GM19239 (cell line): ENCODE measurements around the gene GARIN6.
"Not testable (repeated sequence)": the region's sequence is repeated elsewhere in the genome, so short reads cannot be mapped to it uniquely, and the experiment has no call there.

ENCODE experiments used
- DNase-seq: peaks from one replicate; pipeline ENCODE4 v3.0.0; 2011; ENCODE audit warnings: low spot score; ENCODE audit not compliant: insufficient read length
- FAIRE-seq: peaks from 2 replicates; lab custom pipeline; 2011; peaks lifted over from hg19 to GRCh38; lab: Jason Lieb, UNC

GARIN6 gene

DNA sequence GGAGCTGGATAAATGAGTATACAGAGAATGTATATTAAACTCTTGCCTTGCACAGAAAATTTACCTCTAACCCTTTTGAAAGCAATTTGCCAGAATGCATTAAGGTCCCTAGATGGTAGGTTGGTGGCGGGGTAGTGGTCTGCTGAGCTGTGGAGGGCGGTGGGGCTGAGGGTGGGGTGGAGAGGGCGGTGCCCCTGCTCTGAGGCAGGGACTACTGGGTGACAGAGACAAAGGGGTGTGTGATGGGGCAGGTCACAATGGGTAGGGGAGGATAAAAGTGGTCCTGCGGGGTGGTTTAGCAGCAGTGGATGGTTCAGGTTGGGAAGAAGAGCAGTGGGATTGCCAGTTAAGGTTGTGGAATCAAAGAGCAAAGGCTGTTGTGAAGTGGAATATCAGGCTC lies at the start of gene GARIN6:
GARIN6 (plus strand) TSS at position 301 of the 400 bp plus-strand sequence. CDS start 422 bp downstream, outside the sequence.
- FAIRE-seq (no peak), DNase-seq (no peak)

DNA sequence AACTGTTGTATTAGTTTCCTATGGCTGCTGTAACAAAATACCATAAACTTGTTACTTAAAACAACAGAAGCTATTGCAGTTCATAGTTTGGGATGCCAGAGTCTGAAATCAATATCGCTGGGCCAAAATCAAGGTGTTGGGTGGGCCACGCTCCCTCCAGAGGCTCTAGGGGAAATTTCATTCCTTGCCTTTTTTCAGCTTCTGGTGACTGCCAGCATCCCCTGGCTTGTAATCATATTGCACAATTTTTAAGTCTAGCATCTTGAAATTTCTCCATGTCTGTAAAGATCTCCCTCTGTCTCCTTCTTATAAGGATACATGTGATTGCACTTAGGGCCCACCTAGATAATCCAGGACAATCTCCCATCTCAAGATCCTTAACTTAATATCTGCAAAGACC lies 48.8 kb upstream of the GARIN6 start:
- DNase-seq (no peak), FAIRE-seq (no peak)

DNA sequence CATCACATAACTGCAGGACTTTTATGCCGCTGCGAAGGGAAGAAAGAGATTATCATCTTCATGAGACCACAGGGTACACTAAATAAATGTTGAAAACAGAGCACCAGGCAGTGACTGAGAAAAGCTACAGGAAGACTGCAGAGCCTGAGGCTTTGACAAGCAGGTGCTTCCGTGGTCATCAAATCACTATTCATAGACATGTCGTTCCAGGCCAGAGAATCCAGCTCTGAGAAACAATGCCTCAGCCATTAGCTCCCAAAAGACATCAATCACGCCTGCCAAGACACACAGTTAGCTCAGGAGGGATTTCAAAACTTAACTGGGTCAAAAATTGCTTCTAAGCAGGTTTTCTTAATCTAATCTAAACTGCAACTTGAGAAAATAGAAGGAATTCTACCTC lies 47.2 kb upstream of the GARIN6 start:
- FAIRE-seq = peak; percentile 84
- peak; percentile 5 for DNase-seq

DNA sequence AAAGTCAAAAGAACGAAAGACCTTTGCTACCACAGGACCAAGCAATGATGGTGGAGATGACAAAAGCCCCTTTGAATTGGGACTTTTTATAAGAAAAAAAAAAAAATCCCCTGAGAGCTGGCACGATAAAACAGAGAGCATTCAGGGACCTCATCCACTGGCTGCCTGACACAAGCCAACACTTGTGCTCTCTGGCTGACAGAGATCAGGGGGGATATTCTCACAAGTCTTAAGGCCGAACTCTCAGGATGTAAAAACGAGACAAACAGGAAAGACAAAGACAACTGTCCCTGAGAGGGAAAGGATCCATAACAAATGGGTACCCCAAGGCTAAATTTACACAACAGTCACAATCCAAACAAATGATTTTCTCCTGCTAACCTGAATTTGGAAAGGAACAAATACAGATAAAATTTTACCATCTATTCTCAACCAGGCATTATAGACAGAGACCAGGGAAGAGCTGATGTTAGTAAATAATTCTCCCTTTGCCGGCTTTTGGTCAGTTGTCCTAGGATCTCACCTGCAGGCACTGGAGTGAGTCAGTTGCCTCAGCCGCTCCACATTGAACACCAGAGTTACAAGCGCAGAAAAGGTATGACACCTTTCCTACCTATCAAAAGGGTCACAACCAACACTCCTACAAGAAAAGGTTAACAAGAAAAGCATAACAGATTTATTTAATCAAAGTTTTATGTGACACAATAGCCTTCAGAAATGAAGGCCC lies 37.9 kb upstream of the GARIN6 start:
- DNase-seq (no peak), FAIRE-seq (no peak)

DNA sequence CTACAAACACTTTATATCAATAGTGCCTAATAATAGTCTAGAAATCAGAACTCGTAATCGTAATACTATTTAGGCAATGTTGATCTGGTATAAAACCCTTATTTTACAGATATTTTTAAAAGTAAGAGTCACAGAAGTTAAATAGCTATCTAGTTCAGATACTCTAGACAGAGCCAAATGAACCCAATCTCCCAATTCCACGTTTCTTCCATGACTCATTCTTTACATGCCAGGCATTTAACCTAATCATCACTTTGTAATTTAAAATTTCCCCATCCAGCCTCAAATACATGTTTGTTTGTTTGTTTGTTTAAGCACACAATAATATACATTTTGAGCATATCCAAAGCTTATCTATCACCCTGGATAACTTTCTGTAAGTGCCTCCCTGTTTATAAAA lies 36.4 kb upstream of the GARIN6 start:
- FAIRE-seq (no peak), DNase-seq (no peak)

DNA sequence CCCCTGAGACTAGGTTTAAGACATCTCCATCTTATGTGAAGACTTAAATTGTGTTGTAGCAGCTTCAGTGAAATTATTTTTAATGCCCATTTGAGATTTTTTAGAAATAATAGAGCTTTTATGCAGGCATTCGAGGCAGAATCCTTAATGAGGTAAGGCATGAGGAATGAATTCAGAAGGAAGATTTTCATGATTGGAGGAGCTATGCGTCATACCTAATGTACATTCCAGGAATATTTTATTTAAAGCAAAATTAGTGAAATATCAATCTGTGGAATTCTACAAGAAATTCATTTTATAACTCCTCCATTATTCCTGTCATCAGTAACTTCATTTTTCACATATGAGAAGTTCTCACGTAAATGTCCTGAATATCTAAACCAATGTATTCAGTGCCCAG lies 36.0 kb upstream of the GARIN6 start:
- no peak for FAIRE-seq
- no peak for DNase-seq

DNA sequence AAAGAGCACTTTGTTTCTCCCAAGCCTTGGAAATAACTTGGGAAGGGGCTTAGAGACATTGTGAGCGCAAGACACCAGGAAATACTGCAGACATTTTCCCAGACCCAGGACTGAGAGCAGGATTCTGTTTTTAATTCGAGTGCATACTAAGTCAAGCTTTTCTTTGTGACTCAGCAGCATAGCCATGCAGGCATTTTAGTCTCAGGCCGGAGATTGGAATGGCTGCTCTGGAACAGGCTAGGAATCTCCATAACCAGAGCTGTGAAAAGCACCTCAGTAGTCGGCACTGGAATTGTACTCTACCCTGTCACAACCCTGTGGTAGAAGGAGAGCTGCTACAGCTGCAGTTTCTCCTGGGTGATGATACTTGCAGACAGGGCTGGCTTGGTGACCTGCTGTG lies 28.9 kb upstream of the GARIN6 start:
- FAIRE-seq = no peak
- no peak for DNase-seq

DNA sequence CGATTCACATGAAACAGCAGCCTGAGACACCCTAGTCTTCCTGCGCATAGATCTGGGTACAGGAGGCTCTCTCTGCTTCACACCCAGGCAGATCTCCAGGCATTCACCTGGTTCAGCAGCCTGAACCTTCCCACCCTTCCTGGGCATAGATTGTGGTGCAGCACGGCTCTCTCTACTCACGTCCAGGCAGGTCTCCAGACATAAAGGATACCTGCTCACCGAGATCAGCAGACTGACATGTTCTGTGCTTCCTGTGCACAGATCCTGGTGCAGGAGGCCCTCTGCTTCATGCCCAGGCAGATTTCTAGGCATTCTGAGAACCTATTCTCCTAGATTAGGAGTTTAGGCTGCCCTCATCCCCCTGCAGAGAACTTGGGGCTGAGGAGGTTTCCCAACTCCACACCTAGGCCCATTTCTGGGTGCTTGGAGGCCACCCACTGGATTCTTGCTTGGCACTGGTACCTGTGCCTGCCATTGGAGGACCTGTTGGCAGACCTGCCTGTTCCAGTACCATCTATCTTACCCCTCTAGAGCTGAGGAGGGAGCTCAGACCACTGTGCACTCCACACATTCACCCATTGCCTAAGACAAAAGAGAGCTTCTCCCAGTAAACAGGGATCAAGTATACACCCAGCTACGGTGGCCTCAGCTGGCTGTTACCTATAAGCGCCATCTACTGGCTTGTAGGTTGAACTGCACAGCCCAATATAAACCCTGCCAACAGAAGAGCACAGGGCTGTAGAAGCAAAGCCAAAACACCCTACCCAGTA lies 28.0 kb upstream of the GARIN6 start:
- peak; percentile 81 for FAIRE-seq
- DNase-seq = no peak

DNA sequence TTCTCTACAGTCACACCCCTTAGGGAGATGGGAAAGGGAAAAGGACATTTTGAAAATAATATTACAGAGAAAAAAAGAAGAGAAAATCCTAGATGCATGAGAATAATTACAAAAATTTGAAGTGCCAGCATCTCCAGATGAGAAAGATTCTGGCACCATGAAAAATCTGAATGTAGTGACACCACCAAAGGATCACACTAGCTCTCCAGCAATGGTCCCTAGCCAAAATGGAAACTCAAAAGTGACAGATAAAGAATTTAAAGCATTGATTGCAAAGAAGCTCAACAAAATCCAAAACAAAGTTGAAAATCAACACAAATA lies 27.4 kb upstream of the GARIN6 start:
- FAIRE-seq (no peak), DNase-seq (no peak)

DNA sequence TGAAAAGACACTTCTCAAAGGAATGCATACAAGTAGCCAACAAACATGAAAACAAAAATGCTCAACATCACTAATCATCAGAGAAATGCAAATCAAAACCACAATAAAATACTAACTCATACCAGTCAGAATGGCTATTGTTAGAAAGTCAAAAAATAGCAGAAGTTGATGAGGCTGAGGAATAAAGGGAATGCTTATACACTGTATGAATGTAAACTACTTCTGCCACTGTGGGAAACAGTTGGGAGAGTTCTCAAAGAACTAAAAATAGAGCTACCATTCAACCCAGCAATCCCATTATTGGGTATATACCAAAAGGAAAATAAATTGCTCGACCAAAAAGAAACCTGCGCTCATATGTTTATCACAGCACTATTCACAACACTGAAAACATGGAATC lies 23.0 kb upstream of the GARIN6 start:
- DNase-seq, FAIRE-seq: not testable (repeated sequence)

DNA sequence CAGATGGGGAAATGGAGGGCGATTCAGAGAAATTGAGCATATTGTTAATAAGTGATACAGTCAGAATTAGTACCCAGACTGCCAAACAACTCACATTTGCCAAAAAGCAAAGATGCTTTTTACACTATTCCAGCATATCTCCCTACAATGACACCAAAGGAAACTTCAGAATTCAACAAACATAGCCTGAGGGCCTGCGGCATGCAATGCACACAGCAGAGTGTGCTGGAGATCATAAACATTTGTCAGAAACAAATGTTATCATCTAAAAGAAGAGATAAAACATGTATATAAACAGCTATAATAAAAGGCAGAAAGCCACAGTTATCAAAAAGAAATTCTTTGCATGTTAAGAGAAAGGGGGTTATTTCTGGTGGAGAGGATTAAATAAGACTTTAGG lies 20.1 kb upstream of the GARIN6 start:
- FAIRE-seq (no peak), DNase-seq (no peak)

DNA sequence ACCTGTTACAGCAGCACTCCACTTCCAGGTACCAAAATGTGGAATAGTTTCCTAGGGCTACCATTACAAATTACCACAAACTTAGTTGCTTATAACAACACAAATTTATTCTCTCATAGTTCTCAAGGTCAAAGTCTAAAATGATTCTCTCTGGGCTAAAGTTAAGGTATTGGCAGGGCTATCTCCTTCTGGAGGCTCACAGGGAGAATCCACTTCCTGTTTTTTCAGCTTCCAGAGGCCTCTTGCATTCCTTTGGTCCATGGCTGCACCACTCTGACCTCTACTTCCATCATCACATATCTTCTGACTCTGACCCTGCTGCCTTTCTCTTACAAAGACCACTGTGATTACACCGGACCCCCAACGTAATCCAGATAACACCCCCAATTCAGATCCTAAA lies 2.9 kb upstream of the GARIN6 start:
- DNase-seq = no peak
- FAIRE-seq = no peak

DNA sequence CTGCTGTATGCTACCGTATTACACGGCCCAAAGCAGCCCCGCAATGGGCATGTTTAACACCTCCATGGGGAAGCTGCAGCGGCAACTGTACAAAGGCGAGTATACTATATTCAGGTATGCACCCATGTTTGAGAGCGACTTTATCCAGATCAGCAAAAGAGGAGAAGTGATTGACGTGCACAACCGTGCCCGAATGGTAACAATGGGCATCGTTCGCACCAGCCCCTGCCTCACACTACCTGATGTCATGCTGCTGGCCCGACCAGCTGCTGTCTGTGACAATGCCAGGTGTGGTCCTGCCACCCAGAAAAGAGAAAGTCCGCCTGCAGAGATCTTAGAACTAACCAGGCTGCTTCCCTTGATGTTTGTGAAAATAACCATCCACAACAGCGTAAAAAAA lies 630 bp downstream of the GARIN6 start:
- no peak for FAIRE-seq
- DNase-seq = no peak

DNA sequence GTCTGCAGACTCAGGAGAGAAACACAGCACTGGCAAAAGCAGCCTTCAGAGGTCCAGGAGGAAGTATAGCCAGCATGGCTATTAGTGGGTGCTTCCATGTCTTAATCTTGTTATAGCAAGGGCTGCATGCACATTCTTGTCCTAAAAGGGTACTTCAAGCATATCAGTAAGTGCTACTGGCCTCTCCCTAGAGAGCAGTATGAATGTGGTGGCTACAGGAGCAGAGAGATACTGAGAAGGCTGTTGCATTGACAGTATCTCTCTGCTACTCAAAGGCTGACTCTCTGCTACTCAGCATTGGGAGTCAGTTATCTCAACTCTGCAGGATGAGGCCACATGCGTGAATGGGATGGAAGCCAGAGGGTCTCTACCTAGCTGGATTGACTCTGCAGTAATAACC lies 2.0 kb downstream of the GARIN6 start:
- DNase-seq (no peak), FAIRE-seq (no peak)

DNA sequence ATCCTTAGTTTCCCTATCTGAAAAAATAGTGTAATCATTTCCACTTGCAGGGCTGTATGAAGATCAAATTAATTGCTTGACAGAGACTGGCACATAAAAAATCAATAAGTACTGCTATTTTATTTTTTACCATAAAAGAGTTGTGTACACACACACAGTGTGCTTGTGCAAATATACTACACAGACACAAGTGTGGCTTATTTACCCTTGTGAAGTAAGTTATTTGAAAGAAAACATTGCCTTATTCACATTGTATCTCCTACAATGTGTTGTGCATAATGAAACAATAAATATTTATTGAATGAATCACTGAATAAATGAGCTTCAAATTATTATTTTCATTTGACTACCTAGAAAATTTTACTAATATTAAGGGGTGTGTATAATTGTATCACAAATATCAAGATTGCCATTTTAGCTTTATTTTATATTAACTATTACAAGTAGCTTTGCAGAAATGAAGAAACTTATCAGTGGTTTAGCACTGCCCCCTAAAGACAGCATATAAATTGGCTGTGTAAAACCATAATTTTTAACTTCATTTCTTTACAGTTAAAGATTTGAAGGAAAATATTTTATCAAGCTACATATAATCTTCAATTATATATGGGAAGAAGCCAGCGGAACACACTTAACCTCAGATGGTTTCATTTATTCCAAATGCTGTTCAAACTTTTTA lies 11.3 kb downstream of the GARIN6 start:
- DNase-seq (no peak), FAIRE-seq (no peak)

DNA sequence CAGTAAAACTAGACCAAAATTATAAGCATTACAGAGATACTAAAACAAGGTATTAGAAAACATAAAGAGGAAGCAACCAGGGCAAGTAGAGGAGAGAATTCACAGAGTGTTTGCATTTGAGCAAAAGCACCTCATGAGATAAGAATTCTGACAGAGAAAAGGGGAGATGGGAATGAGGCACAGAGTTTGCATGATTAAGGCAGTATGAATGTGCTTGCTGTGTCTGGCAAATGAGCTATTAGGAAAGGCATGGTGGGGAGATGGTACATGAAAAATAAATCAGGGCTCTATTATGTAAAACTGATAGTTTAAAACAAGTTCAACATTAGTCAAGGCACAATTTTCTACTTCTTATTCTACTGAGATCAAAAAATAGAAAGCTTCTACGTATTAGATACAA lies 23.1 kb downstream of the GARIN6 start:
- no peak for DNase-seq
- no peak for FAIRE-seq

DNA sequence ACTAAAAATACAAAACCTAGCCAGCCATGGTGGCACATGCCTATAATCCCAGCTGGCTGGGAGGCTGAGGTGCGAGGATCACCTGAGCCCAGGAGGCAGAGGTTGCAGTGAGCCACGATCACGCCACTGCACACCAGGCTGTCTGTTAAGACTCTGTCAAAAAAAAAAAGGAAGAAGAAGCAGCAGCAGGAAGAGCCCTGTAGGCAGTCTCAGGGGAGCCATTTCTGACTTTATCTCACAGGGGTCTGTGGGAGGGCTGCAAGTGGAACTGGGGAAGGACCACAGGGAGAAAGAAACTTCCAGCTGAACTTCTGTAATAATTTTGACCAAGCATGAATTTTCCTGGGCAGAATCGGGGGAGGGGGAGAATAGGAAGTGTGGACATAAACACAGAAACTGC lies 32.7 kb downstream of the GARIN6 start:
- FAIRE-seq = no peak
- no peak for DNase-seq

DNA sequence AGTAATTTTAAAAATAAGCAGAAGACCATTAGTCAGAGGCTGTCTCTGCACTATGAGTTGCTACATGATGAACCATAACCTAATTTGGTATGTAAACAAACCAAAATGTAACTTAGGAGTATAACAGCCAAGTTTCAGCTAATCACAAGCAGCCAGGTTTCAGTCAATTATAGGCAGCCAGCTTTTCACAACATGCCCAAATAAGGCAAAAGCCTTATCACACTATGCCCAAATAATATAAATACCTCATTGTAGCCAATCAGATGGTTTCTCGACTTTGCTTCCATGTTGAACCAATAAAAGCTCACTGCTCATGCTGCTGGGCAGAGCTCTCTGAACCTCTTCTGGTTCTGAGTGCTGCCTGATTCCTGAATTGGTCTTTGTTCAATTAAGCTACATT lies 38.6 kb downstream of the GARIN6 start:
- FAIRE-seq (no peak), DNase-seq (no peak)

DNA sequence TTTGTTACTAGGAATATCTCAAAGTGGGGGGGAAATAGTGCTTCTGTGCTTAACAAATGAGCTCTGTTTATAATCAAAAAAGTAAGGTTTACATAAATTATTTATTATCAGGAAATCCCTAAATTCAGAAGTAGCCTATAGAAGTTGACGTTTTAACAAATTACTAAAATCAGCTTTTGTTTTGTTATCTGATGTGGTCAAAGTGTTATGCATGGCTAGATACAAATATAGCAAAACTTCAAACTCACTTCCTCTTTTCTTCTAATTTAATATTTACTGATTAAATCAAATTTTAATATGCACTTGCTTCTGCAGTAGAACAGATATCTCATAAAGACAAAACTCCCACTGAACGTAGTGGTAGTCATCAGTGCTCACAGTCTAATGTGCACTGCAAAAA lies 47.5 kb downstream of the GARIN6 start:
- no peak for FAIRE-seq
- DNase-seq = no peak
